ENCODE results near the gene NEDD1. TPM values are rescaled to one million over a fixed set of nuclear protein-coding genes. Genes with fewer than 3 reads are reported as not detected.

NEDD1 gene
- total RNA-seq, 1 experiment from 2014 or later: 30.3 TPM

DNA sequence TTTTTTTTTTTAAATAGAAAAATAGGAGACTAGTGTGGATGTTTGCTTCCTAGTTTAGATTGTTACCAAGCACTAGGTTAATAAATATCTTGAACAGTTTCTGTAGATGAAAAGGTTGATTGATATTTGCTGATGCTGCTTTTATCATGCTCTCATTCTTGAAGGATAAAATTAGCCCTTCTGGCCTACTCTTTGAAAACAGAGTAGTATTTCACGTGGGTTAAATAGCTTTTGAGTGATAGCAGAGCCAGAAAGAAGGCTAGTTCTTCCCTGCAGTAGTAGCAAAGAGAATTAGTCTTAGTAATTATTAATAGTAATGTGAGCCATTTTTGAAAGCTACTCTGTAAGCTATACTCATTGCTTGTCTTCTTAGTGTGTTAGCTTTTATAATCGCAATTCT lies 5.2 kb downstream of the NEDD1 start:
- in situ Hi-C loops (cut with HindIII; ENCODE audit: low pct_unique_long_range_greater_than_20kb, low sequenced_read_pairs) (no loop called here), intact Hi-C loops (cut with micrococcal nuclease; ENCODE audit: unreplicated experiment) (no loop called here)
- TF ChIP-seq POLR2AphosphoS5 (IDR thresholded peaks at IDR 0.05; ENCODE audit: low read depth, low read length) (no peak), TCF7L2 (IDR thresholded peaks at IDR 0.05; ENCODE audit: low read depth, low read length) (no peak), SIN3A (IDR thresholded peaks at IDR 0.05; ENCODE audit: borderline replicate concordance, insufficient read depth, low read depth, low read length) (no peak)
- TF ChIP-seq, protein P1, sequence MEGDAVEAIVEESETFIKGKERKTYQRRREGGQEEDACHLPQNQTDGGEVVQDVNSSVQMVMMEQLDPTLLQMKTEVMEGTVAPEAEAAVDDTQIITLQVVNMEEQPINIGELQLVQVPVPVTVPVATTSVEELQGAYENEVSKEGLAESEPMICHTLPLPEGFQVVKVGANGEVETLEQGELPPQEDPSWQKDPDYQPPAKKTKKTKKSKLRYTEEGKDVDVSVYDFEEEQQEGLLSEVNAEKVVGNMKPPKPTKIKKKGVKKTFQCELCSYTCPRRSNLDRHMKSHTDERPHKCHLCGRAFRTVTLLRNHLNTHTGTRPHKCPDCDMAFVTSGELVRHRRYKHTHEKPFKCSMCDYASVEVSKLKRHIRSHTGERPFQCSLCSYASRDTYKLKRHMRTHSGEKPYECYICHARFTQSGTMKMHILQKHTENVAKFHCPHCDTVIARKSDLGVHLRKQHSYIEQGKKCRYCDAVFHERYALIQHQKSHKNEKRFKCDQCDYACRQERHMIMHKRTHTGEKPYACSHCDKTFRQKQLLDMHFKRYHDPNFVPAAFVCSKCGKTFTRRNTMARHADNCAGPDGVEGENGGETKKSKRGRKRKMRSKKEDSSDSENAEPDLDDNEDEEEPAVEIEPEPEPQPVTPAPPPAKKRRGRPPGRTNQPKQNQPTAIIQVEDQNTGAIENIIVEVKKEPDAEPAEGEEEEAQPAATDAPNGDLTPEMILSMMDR (IDR thresholded peaks at IDR 0.05): no peak
- TF ChIP-seq, protein P2, sequence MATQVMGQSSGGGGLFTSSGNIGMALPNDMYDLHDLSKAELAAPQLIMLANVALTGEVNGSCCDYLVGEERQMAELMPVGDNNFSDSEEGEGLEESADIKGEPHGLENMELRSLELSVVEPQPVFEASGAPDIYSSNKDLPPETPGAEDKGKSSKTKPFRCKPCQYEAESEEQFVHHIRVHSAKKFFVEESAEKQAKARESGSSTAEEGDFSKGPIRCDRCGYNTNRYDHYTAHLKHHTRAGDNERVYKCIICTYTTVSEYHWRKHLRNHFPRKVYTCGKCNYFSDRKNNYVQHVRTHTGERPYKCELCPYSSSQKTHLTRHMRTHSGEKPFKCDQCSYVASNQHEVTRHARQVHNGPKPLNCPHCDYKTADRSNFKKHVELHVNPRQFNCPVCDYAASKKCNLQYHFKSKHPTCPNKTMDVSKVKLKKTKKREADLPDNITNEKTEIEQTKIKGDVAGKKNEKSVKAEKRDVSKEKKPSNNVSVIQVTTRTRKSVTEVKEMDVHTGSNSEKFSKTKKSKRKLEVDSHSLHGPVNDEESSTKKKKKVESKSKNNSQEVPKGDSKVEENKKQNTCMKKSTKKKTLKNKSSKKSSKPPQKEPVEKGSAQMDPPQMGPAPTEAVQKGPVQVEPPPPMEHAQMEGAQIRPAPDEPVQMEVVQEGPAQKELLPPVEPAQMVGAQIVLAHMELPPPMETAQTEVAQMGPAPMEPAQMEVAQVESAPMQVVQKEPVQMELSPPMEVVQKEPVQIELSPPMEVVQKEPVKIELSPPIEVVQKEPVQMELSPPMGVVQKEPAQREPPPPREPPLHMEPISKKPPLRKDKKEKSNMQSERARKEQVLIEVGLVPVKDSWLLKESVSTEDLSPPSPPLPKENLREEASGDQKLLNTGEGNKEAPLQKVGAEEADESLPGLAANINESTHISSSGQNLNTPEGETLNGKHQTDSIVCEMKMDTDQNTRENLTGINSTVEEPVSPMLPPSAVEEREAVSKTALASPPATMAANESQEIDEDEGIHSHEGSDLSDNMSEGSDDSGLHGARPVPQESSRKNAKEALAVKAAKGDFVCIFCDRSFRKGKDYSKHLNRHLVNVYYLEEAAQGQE (IDR thresholded peaks at IDR 0.05; ENCODE audit: insufficient read depth in 1 of 2, low read depth in 2 of 2, low read length in 1 of 2): no peak
- Histone ChIP-seq H3K9me3 (ENCODE audit: control insufficient read depth, insufficient read depth, low read depth, low read length) (no peaks in the 10 kb centered on the region), H3K4me3 (ENCODE audit: low read depth in 2 of 2, low read length in 2 of 2) (no peak overlapping the region), H3K27ac (ENCODE audit: low read length) (no peak overlapping the region), H3K36me3 (ENCODE audit: control insufficient read depth, insufficient read depth, low read length) (0 out of 2 replicates have a peak, but pooled peaks cover 2% of the 10 kb centered on the region), H3K4me1 (ENCODE audit: control insufficient read depth, insufficient read depth, low read length) (peaks cover 9% of the 10 kb centered on the region; the same call in 1 of the 2 replicates), H3K27me3 (ENCODE audit: control insufficient read depth, insufficient read depth, low read length) (no peaks in the 10 kb centered on the region)
- no peak for DNase-seq (ENCODE audit: low read depth, low spot score)
- ChIA-PET CTCF (no interaction called here), POLR2A (no interaction called here)
- no TSS peak for BruUV-seq (replicated peaks)
- no peak for ATAC-seq

DNA sequence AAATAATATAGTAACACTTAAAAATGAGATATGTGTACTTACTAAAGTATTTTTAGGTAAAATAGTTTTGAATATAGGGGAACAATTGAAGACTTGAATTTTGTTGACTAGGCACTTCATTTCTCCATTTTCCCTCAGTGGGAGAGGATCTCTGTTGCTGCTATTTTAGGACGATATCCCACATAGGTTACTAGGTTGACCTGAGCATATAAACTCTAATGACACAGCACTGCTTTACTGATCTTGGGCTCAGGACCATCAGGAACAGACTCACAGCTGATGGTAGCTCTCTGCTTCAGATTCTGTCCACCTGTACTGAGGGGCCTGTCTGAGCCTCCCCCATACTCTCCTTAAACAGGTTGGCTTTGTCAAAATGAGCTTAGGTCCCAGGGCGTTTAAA lies 5.9 kb downstream of the NEDD1 start:
- POLR2A ChIA-PET: no interaction called here
- in situ Hi-C loops (cut with HindIII; ENCODE audit: low pct_unique_long_range_greater_than_20kb, low sequenced_read_pairs): no loop called here
- TF ChIP-seq, protein P2 (IDR thresholded peaks at IDR 0.05; ENCODE audit: insufficient read depth in 1 of 2, low read depth in 2 of 2, low read length in 1 of 2): no peak
- TF ChIP-seq TCF7L2 (IDR thresholded peaks at IDR 0.05; ENCODE audit: low read depth, low read length): no peak
- no peak for TF ChIP-seq SIN3A (IDR thresholded peaks at IDR 0.05; ENCODE audit: borderline replicate concordance, insufficient read depth, low read depth, low read length)
- TF ChIP-seq, protein P1 (IDR thresholded peaks at IDR 0.05): no peak
- TF ChIP-seq POLR2AphosphoS5 (IDR thresholded peaks at IDR 0.05; ENCODE audit: low read depth, low read length): no peak
- Histone ChIP-seq H3K27me3 (ENCODE audit: control insufficient read depth, insufficient read depth, low read length) (no peaks in the 10 kb centered on the region), H3K27ac (ENCODE audit: low read length) (no peak overlapping the region), H3K4me1 (ENCODE audit: control insufficient read depth, insufficient read depth, low read length) (peaks cover 8% of the 10 kb centered on the region; the same call in 1 of the 2 replicates), H3K9me3 (ENCODE audit: control insufficient read depth, insufficient read depth, low read depth, low read length) (no peaks in the 10 kb centered on the region), H3K4me3 (ENCODE audit: low read depth in 2 of 2, low read length in 2 of 2) (no peak overlapping the region), H3K36me3 (ENCODE audit: control insufficient read depth, insufficient read depth, low read length) (0 out of 2 replicates have a peak, but pooled peaks cover 2% of the 10 kb centered on the region)
- no peak for DNase-seq (ENCODE audit: low read depth, low spot score)
- ATAC-seq: no peak
- BruUV-seq (replicated peaks): no TSS peak
- intact Hi-C loops (cut with micrococcal nuclease; ENCODE audit: unreplicated experiment): no loop called here
- CTCF ChIA-PET: interaction anchor here (0.6 kb wide), 1 partner anchor 499 kb away, joined by 3 read pairs; no protein-coding TSS in a partner anchor
